Upper lobe of left lung (tissue), 6 donors: ENCODE data around the gene CHRNA10. TPM values are rescaled to one million over a fixed set of nuclear protein-coding genes. Genes with fewer than 3 reads are reported as not detected.
A peak's percentile ranks its signal among the peaks of the same experiment; 100 is the strongest.

Experiments used
- ATAC-seq, 2 donors: fragments of 200-7000 bp; cut with Tn5 transposase; one replicate each; pipeline ENCODE4 v1.9.1; 2022; ENCODE audit warnings: mild to moderate bottlenecking in 2 of 2, moderate library complexity in 2 of 2; ENCODE audit not compliant: low FRiP score in 2 of 2
- DNase-seq, 2 donors: peaks; one replicate each; pipeline ENCODE4 v3.0.0-alpha.2; 2019 to 2020
- H3K27ac ChIP-seq, 4 donors: fragments of 200-600 bp; sonication (generic); one replicate each; pipeline ENCODE4 v1.5.1; 2016 to 2019
- H3K27me3 ChIP-seq, 4 donors: fragments of 200-600 bp; sonication (generic); one replicate each; pipeline ENCODE4 v1.5.1; 2017 to 2019
- H3K36me3 ChIP-seq, 4 donors: fragments of 200-600 bp; sonication (generic); one replicate each; pipeline ENCODE4 v1.5.1; 2016 to 2019
- H3K4me1 ChIP-seq, 4 donors: fragments of 200-600 bp; sonication (generic); one replicate each; pipeline ENCODE4 v1.5.1; 2018 to 2019
- H3K4me3 ChIP-seq, 4 donors: fragments of 200-600 bp; sonication (generic); one replicate each; pipeline ENCODE4 v1.5.1; 2017 to 2019; ENCODE audit warnings: mild to moderate bottlenecking in 2 of 4, moderate library complexity in 1 of 4
- H3K9me3 ChIP-seq, 4 donors: fragments of 200-600 bp; sonication (generic); one replicate each; pipeline ENCODE4 v1.5.1; 2018 to 2019
- EP300 ChIP-seq, 4 donors: sonication (generic); formaldehyde crosslinking; IDR thresholded peaks; one replicate each; pipeline ENCODE4 v1.5.1; 2017; ENCODE audit warnings: antibody characterized with exemption in 4 of 4, control low read depth in 2 of 4
- POLR2A ChIP-seq, 4 donors: fragments of 450-650 bp; IDR thresholded peaks; one replicate each; pipeline ENCODE4 v1.5.1; 2016 to 2017; ENCODE audit warnings: antibody characterized with exemption in 4 of 4, mild to moderate bottlenecking in 2 of 4
- POLR2AphosphoS5 ChIP-seq, 2 donors: sonication (generic); formaldehyde crosslinking; IDR thresholded peaks; one replicate each; pipeline ENCODE4 v1.5.1; 2017; ENCODE audit warnings: antibody characterized with exemption in 2 of 2
- WGBS, 2 donors: methylation state at CpG; one replicate each; pipeline ENCODE4 v1.1.5; 2017 to 2018; 5-methylcytosine and 5-hydroxymethylcytosine counted together
- small RNA-seq, 4 donors: library from RNA; depleted of rRNA; stranded (forward); fragments of <200 nt; gene quantifications; one replicate each; pipeline ENCODE3, GENCODE V24; 2016
- total RNA-seq, 6 donors: library from RNA; depleted of rRNA in 4 of 6; stranded (reverse); fragments of >200 nt in 4 of 6; gene quantifications; one replicate each; pipeline versions ENCODE4 v1.1.0 to v1.2.1, GENCODE V29; 2016 to 2021
- TF ChIP-seq, protein P1 (sequence below), 6 experiments: fragments of 450-650 bp in 4 of 6; fragments of 200-600 bp in 2 of 6; sonication (generic) in 2 of 6; IDR thresholded peaks; one replicate each; pipeline ENCODE4 v1.5.1; 2016 to 2019; ENCODE audit warnings: antibody characterized with exemption in 6 of 6
- donor health status: DM: no; HTN: no; CAD: no; lungs with moderate emphysema.
- donor health status: DM: no; HTN: yes; CAD: no; lungs with severe emphysema.

The CHRNA10 gene
- total RNA-seq, 6 donors from 2014 or later: 0.89 to 6.3 (median 2.3) TPM; not detected in 1

DNA sequence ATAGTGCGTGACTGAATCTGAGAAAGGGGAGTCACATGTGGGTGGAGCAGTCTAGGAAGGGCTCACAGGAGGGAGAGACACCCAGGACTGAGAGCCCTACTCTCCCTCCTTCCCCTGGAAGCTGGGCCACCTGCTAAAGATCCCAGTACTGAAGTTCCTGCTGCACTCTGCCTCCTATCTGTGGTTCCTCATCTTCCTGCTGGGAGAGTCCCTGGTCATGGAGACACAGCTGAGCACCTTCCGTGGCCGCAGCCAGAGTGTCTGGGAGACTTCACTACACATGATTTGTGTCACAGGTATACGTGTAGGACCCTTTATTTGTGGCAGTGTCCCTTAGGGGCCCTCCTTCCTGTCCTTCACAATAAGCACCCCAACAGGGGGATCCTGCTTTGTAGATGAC, 48.7 kb downstream of the CHRNA10 start:
- H3K27me3 ChIP-seq: no peaks in the 10 kb centered on the region
- DNase-seq: no peak
- no peak overlapping the region for H3K4me3 ChIP-seq
- 71 to 95% methylated on average over 1 to 4 of the region's 4 CpGs for WGBS, 2 donors
- H3K4me1 ChIP-seq: no peaks in the 10 kb centered on the region
- H3K36me3 ChIP-seq: no peaks in the 10 kb centered on the region
- no peak overlapping the region for H3K27ac ChIP-seq
- TF ChIP-seq, protein P1, sequence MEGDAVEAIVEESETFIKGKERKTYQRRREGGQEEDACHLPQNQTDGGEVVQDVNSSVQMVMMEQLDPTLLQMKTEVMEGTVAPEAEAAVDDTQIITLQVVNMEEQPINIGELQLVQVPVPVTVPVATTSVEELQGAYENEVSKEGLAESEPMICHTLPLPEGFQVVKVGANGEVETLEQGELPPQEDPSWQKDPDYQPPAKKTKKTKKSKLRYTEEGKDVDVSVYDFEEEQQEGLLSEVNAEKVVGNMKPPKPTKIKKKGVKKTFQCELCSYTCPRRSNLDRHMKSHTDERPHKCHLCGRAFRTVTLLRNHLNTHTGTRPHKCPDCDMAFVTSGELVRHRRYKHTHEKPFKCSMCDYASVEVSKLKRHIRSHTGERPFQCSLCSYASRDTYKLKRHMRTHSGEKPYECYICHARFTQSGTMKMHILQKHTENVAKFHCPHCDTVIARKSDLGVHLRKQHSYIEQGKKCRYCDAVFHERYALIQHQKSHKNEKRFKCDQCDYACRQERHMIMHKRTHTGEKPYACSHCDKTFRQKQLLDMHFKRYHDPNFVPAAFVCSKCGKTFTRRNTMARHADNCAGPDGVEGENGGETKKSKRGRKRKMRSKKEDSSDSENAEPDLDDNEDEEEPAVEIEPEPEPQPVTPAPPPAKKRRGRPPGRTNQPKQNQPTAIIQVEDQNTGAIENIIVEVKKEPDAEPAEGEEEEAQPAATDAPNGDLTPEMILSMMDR (IDR thresholded peaks at IDR 0.05): no peak
- TF ChIP-seq POLR2A (IDR thresholded peaks at IDR 0.05) (no peak), EP300 (IDR thresholded peaks at IDR 0.05) (no peak), POLR2AphosphoS5 (IDR thresholded peaks at IDR 0.05) (no peak)
- no peak for ATAC-seq
- H3K9me3 ChIP-seq: no peaks in the 10 kb centered on the region

DNA sequence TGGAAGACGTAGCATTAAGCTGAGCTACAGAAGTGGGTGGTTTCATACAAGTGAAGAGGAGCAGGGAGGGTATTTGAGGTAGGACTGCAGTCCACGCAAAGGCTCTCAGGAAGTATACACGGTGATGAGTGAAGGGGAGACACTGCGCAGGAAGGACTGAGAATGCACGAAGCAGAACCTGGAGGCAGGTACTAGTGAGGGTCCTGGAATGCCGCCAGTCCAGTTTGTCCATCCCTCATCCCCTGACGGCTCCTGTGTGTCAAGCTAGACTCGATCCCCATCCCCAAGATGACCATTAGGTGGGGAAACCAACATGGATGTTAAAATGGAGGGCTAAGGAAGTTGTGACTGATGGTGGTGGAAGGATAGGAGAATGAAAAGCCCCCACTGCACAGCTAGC, 53.2 kb downstream of the CHRNA10 start:
- 82 to 83% methylated on average over 8 of the region's 8 CpGs for WGBS, 2 donors
- peak in 1 of 2 donors; percentile 7 for DNase-seq
- no peak for ATAC-seq
- Histone ChIP-seq H3K4me3 (no peak overlapping the region), H3K27ac (no peak overlapping the region), H3K27me3 (no peaks in the 10 kb centered on the region), H3K9me3 (no peaks in the 10 kb centered on the region), H3K36me3 (no peaks in the 10 kb centered on the region), H3K4me1 (peaks cover 5 to 15% (median 11%) of the 10 kb centered on the region in 4 donors)
- TF ChIP-seq POLR2AphosphoS5 (IDR thresholded peaks at IDR 0.05): no peak
- TF ChIP-seq, protein P1 (IDR thresholded peaks at IDR 0.05): no peak
- TF ChIP-seq POLR2A (IDR thresholded peaks at IDR 0.05): no peak
- no peak for TF ChIP-seq EP300 (IDR thresholded peaks at IDR 0.05)

GRCh38 chr11:3616721-3617460, 54.3 kb downstream of the CHRNA10 start:
- Histone ChIP-seq H3K4me3 (no peak overlapping the region), H3K9me3 (no peaks in the 10 kb centered on the region), H3K4me1 (peaks cover 5 to 15% (median 11%) of the 10 kb centered on the region in 4 donors), H3K36me3 (no peaks in the 10 kb centered on the region), H3K27me3 (no peaks in the 10 kb centered on the region), H3K27ac (no peak overlapping the region)
- peak in 1 of 2 donors; percentile 79 for DNase-seq
- ATAC-seq: no peak
- WGBS, 2 donors: 80 to 81% methylated on average over 14 to 25 of the region's 25 CpGs
- TF ChIP-seq, protein P1 (IDR thresholded peaks at IDR 0.05): no peak
- TF ChIP-seq POLR2AphosphoS5 (IDR thresholded peaks at IDR 0.05) (no peak), EP300 (IDR thresholded peaks at IDR 0.05) (no peak), POLR2A (IDR thresholded peaks at IDR 0.05) (no peak)

- no peak for DNase-seq
- no peak for ATAC-seq
- no peak overlapping the region for H3K4me3 ChIP-seq
- H3K27ac ChIP-seq: no peak overlapping the region
- TF ChIP-seq POLR2AphosphoS5 (IDR thresholded peaks at IDR 0.05): no peak
- TF ChIP-seq, protein P1 (IDR thresholded peaks at IDR 0.05): no peak
- no peak for TF ChIP-seq POLR2A (IDR thresholded peaks at IDR 0.05)
- H3K9me3 ChIP-seq: no peaks in the 10 kb centered on the region
- 83 to 89% methylated on average over 6 of the region's 6 CpGs for WGBS, 2 donors
- H3K4me1 ChIP-seq: peaks cover 5 to 15% (median 11%) of the 10 kb centered on the region in 4 donors
- H3K27me3 ChIP-seq: no peaks in the 10 kb centered on the region
- H3K36me3 ChIP-seq: no peaks in the 10 kb centered on the region
Measured at GRCh38 chr11:3615998-3616397, 55.2 kb downstream of the CHRNA10 start.

Small RNA genes lying within 50 kb of the gene (small RNA-seq; reads per million reads assigned to genes)
- gene RF00019: 0 reads per million in 4 donors
- gene RNU6-1143P: 0 reads per million in 4 donors

Other genes starting within 250 kb of the CHRNA10 start
- 1 to 10 TPM in 2 of 6 donors, under 1 TPM in 2, not detected in 2; 0.49 to 3.6 (median 1.3) TPM for gene ART5, start 29.4 kb downstream of the CHRNA10 start, total RNA-seq
- gene ART1, start 26.3 kb downstream of the CHRNA10 start, total RNA-seq: 1 to 10 TPM in 2 of 6 donors, under 1 TPM in 2, not detected in 2; 0.61 to 1.9 (median 1.2) TPM
- 100 to 1,000 TPM in 2 of 6 donors, 10 to 100 TPM in 4; 66.6 to 127 (median 86.1) TPM for gene NUP98, start 126.2 kb upstream of the CHRNA10 start, total RNA-seq
- gene PGAP2, start 137.2 kb upstream of the CHRNA10 start, total RNA-seq: 100 to 1,000 TPM in 1 of 6 donors, 10 to 100 TPM in 5; 19.5 to 106 (median 25.2) TPM
- gene RHOG, start 169.6 kb upstream of the CHRNA10 start, total RNA-seq: 100 to 1,000 TPM in 2 of 6 donors, 10 to 100 TPM in 4; 67.0 to 137 (median 85.1) TPM
- 10 to 100 TPM; 39.7 to 81.8 (median 56.5) TPM for gene STIM1, start 184.3 kb upstream of the CHRNA10 start, total RNA-seq